Neuronal stem cell (in vitro differentiated cells): ENCODE results near the gene YIPF4.
"Not testable (repeated sequence)": the region's sequence is repeated elsewhere in the genome, so short reads cannot be mapped to it uniquely, and the experiment has no call there.

Experiments
- DNase-seq: peaks from one replicate; pipeline ENCODE4 v3.0.0-alpha.2; 2013; ENCODE audit warnings: low spot score
- H2AFZ ChIP-seq: one replicate; pipeline ENCODE4 v1.6.1; 2013; ENCODE audit warnings: mild to moderate bottlenecking, low read length, inconsistent platforms
- H2AK5ac ChIP-seq: 2 replicates; pipeline ENCODE4 v1.6.1; 2013; ENCODE audit warnings: low read depth, mild to moderate bottlenecking, inconsistent platforms, low read length, moderate library complexity, mixed read lengths
- H2BK120ac ChIP-seq: 2 replicates; pipeline ENCODE4 v1.6.1; 2013; ENCODE audit warnings: low read depth, mild to moderate bottlenecking, inconsistent platforms, low read length, moderate library complexity, mixed read lengths
- H2BK12ac ChIP-seq: one replicate; pipeline ENCODE4 v1.6.1; 2013; ENCODE audit warnings: low read length, inconsistent platforms
- H2BK15ac ChIP-seq: 2 replicates; pipeline ENCODE4 v1.6.1; 2013; ENCODE audit warnings: mild to moderate bottlenecking, low read length, inconsistent platforms, mixed read lengths
- H2BK5ac ChIP-seq: one replicate; pipeline ENCODE4 v1.6.1; 2013; ENCODE audit warnings: inconsistent platforms, mild to moderate bottlenecking, low read length, moderate library complexity
- H3K14ac ChIP-seq: one replicate; pipeline ENCODE4 v1.6.1; 2013; ENCODE audit warnings: low read length, inconsistent platforms
- H3K18ac ChIP-seq: 2 replicates; pipeline ENCODE4 v1.6.1; 2013; ENCODE audit warnings: low read length, inconsistent platforms
- H3K23ac ChIP-seq: 2 replicates; pipeline ENCODE4 v1.6.1; 2013; ENCODE audit warnings: low read depth, mild to moderate bottlenecking, mixed read lengths, low read length, inconsistent platforms; ENCODE audit not compliant: poor library complexity
- H3K27ac ChIP-seq: replicated peaks from 3 replicates; pipeline ENCODE4 v1.5.1; 2013; ENCODE audit warnings: low read length, inconsistent platforms
- H3K27me3 ChIP-seq, 3 experiments: 2 replicates each; pipeline ENCODE4 v1.6.1; 2013; ENCODE audit warnings: low read length in 3 of 3, mild to moderate bottlenecking in 2 of 3, inconsistent platforms in 1 of 3, low read depth in 1 of 3, mixed read lengths in 1 of 3, moderate library complexity in 1 of 3; ENCODE audit not compliant: control insufficient read depth in 3 of 3, insufficient read depth in 3 of 3
- H3K36me3 ChIP-seq, 2 donors: replicated peaks in 1 of 2; 2 replicates each; pipeline ENCODE4 v1.6.1; 2013; ENCODE audit warnings: low read length in 2 of 2; ENCODE audit not compliant: control insufficient read depth in 2 of 2, insufficient read depth in 2 of 2
- H3K4ac ChIP-seq: 2 replicates; pipeline ENCODE4 v1.6.1; 2013; ENCODE audit warnings: inconsistent platforms, mild to moderate bottlenecking, low read length, moderate library complexity
- H3K4me1 ChIP-seq, 2 donors: 1 replicate in 1 of 2; 2 replicates in 1 of 2; pipeline ENCODE4 v1.6.1; 2013; ENCODE audit warnings: low read length in 2 of 2, low read depth in 1 of 2; ENCODE audit not compliant: control insufficient read depth in 2 of 2, insufficient read depth in 1 of 2
- H3K4me2 ChIP-seq: one replicate; pipeline ENCODE4 v1.6.1; 2013; ENCODE audit warnings: mild to moderate bottlenecking, low read length, inconsistent platforms; ENCODE audit not compliant: insufficient read depth, poor library complexity, severe bottlenecking
- H3K4me3 ChIP-seq, 2 donors: 2 replicates each; pipeline ENCODE4 v1.5.1; 2013; ENCODE audit warnings: low read length in 2 of 2, mild to moderate bottlenecking in 2 of 2, inconsistent platforms in 1 of 2, moderate library complexity in 1 of 2
- H3K79me1 ChIP-seq: one replicate; pipeline ENCODE4 v1.6.1; 2013; ENCODE audit warnings: low read depth, mild to moderate bottlenecking, inconsistent platforms, low read length, moderate library complexity
- H3K9ac ChIP-seq: one replicate; pipeline ENCODE4 v1.6.1; 2013; ENCODE audit warnings: mild to moderate bottlenecking, low read depth, low read length, inconsistent platforms; ENCODE audit not compliant: poor library complexity
- H3K9me3 ChIP-seq, 2 donors: replicated peaks in 1 of 2; 2 replicates each; pipeline versions ENCODE3 to v1.6.1; 2013; ENCODE audit warnings: low read length in 2 of 2, mild to moderate bottlenecking in 2 of 2, inconsistent platforms in 1 of 2, low read depth in 1 of 2, mixed read lengths in 1 of 2, moderate library complexity in 1 of 2; ENCODE audit not compliant: control insufficient read depth in 2 of 2, insufficient read depth in 1 of 2
- H4K8ac ChIP-seq: one replicate; pipeline ENCODE4 v1.6.1; 2013; ENCODE audit warnings: low read depth, mild to moderate bottlenecking, inconsistent platforms, low read length, moderate library complexity
- H4K91ac ChIP-seq: one replicate; pipeline ENCODE4 v1.6.1; 2013; ENCODE audit warnings: low read length, low read depth, mild to moderate bottlenecking, inconsistent platforms; ENCODE audit not compliant: poor library complexity
- WGBS, 2 donors: extraction: QIAGEN DNeasy Blood & Tissue Kit; methylation state at CpG; one replicate each; pipeline ENCODE4 v1.1.7; 2013; ENCODE audit warnings: missing lambda C conversion rate in 2 of 2, mixed read lengths in 1 of 2; ENCODE audit not compliant: insufficient read length in 2 of 2, insufficient replicate concordance in 1 of 2; ENCODE audit errors: extremely low coverage in 2 of 2; 5-methylcytosine and 5-hydroxymethylcytosine counted together

YIPF4 gene

DNA sequence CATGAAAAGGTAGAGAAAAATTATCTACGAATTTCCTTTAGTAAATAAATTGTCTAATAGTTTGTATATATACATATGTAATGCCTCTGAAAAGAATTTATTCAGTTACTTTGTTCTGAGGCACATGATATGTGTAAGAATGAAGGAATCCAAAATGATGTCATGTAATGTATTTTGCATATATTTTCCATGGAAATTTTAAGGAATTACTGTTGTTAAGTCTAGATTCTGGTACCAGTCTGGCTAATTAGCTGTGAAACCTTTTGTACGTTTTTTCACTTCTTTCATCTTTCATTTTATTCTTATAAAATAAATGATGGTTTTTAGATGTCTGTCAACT, 12.3 kb downstream of the YIPF4 start:
- no peak overlapping the region for H3K4me3 ChIP-seq
- no peak overlapping the region for H3K9ac ChIP-seq
- no peak overlapping the region for H2BK5ac ChIP-seq
- no peak for DNase-seq
- no peak overlapping the region for H2BK12ac ChIP-seq
- no peak overlapping the region for H3K4ac ChIP-seq
- no peak overlapping the region for H2BK120ac ChIP-seq
- H3K79me1 ChIP-seq = no peaks in the 10 kb centered on the region
- H2BK15ac ChIP-seq = no peak overlapping the region
- no peak overlapping the region for H2AK5ac ChIP-seq
- H3K27ac ChIP-seq = no peak overlapping the region
- WGBS, 2 donors = no CpG with 5 or more reads among the region's 2 CpGs
- peaks cover 0 to 38% of the 10 kb centered on the region in 2 donors for H3K36me3 ChIP-seq
- H3K14ac ChIP-seq = no peak overlapping the region
- no peak overlapping the region for H4K8ac ChIP-seq
- H4K91ac ChIP-seq = no peak overlapping the region
- H3K27me3 ChIP-seq = no peaks in the 10 kb centered on the region
- no peak overlapping the region for H3K18ac ChIP-seq
- H3K23ac ChIP-seq = no peak overlapping the region
- H3K4me2 ChIP-seq = no peak overlapping the region
- H3K9me3 ChIP-seq = peaks cover 0 to under 1% of the 10 kb centered on the region in 2 donors
- no peak overlapping the region for H2AFZ ChIP-seq
- no peaks in the 10 kb centered on the region for H3K4me1 ChIP-seq

DNA sequence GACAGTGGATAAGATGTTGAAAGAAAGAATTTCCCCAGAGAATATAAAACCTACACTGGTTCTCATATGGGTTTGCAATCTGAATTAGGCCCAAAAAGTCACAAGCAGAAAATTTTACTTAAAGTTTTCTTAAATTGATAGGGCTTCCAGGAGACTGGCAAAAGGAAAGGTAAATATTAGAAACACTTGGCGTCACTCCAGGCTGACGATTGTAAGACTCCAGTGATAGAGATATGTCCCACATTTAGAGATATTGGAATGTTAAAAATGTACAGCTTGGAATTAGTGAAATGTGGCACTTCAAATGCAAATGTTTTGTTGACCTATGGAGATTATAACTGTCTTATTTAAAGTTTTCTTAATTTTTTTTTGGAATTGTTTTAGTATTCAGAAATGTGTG, 14.0 kb downstream of the YIPF4 start:
- no peak overlapping the region for H3K23ac ChIP-seq
- no peak for DNase-seq

DNA sequence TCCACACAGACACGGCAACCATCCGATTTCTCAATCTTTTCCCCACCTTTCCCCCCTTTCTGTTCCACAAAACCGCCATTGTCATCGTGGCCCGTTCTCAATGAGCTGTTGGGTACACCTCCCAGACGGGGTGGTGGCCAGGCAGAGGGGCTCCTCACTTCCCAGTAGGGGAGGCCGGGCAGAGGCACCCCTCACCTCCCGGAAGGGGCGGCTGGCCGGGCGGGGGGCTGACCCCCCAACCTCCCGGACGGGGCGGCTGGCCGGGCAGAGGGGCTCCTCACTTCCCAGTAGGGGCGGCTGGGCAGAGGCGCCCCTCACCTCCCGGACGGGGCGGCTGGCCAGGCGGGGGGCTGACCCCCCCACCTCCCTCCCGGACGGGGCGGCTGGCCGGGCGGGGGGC, 15.8 kb downstream of the YIPF4 start:
- H3K36me3 ChIP-seq = peaks cover 0 to 57% of the 10 kb centered on the region in 2 donors
- not testable (repeated sequence) for H4K91ac ChIP-seq, H3K27me3 ChIP-seq, H3K4ac ChIP-seq, H3K79me1 ChIP-seq, H4K8ac ChIP-seq, H3K4me3 ChIP-seq, H3K27ac ChIP-seq, H3K4me1 ChIP-seq, H3K9ac ChIP-seq, H3K14ac ChIP-seq, H2BK120ac ChIP-seq, H2AK5ac ChIP-seq, H2AFZ ChIP-seq, H3K4me2 ChIP-seq, DNase-seq, H3K9me3 ChIP-seq, H2BK5ac ChIP-seq, H3K18ac ChIP-seq, H3K23ac ChIP-seq, H2BK15ac ChIP-seq, H2BK12ac ChIP-seq
- WGBS, 2 donors = no CpG with 5 or more reads among the region's 26 CpGs

More for the DNA sequence above, 14.0 kb downstream of the YIPF4 start:
- Histone ChIP-seq H3K4ac (no peak overlapping the region), H3K4me2 (no peak overlapping the region), H3K27me3 (no peaks in the 10 kb centered on the region), H3K36me3 (peaks cover 0 to 47% of the 10 kb centered on the region in 2 donors), H2BK15ac (no peak overlapping the region), H3K27ac (no peak overlapping the region), H3K18ac (no peak overlapping the region), H3K9ac (no peak overlapping the region), H4K91ac (no peak overlapping the region), H2BK12ac (no peak overlapping the region), H3K79me1 (no peaks in the 10 kb centered on the region), H2AFZ (no peak overlapping the region), H3K14ac (no peak overlapping the region), H3K4me3 (no peak overlapping the region), H2BK120ac (no peak overlapping the region), H2AK5ac (no peak overlapping the region), H2BK5ac (no peak overlapping the region), H4K8ac (no peak overlapping the region), H3K9me3 (peaks cover 0 to 3% of the 10 kb centered on the region in 2 donors), H3K4me1 (no peaks in the 10 kb centered on the region)
- WGBS, 2 donors = no CpG with 5 or more reads among the region's 2 CpGs

DNA sequence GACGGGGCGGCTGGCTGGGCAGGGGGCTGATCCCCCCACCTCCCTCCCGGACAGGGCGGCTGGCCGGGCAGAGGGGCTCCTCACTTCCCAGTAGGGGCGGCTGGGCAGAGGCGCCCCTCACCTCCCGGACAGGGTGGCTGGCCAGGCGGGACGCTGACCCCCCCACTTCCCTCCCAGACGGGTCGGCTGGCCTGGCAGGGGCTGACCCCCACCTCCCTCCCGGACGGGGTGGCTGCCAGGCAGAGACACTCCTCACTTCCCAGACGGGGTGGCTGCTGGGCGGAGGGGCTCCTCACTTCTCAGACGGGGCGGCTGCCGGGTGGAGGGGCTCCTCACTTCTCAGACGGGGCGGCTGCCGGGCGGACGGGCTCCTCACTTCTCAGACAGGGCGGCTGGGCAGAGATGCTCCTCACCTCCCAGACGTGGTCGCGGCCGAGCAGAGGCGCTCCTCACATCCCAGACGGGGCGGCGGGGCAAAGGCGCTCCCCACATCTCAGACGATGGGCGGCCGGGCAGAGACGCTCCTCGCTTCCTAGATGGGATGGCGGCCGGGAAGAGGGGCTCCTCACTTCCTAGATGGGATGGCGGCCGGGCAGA, 16.4 kb downstream of the YIPF4 start:
- not testable (repeated sequence) for H3K9ac ChIP-seq, H3K27ac ChIP-seq, H3K4me1 ChIP-seq, H3K23ac ChIP-seq, H2AFZ ChIP-seq, H4K8ac ChIP-seq, H3K18ac ChIP-seq, H3K4ac ChIP-seq, H3K14ac ChIP-seq, H3K27me3 ChIP-seq, H2AK5ac ChIP-seq, H3K79me1 ChIP-seq, H2BK12ac ChIP-seq, DNase-seq, H2BK120ac ChIP-seq, H2BK5ac ChIP-seq, H2BK15ac ChIP-seq, H3K4me2 ChIP-seq, H4K91ac ChIP-seq, H3K9me3 ChIP-seq, H3K4me3 ChIP-seq
- peaks cover 0 to 61% of the 10 kb centered on the region in 2 donors for H3K36me3 ChIP-seq
- no CpG with 5 or more reads among the region's 43 CpGs for WGBS, 2 donors
